ENCODE results near the gene MIDN. TPM values are rescaled to one million over a fixed set of nuclear protein-coding genes. Genes with fewer than 3 reads are reported as not detected.

Gene MIDN
- total and polyA plus RNA-seq, 10 of the 15 experiments (the other 5 are each of a cell fraction or from before 2014, with no cell fraction given): 0.38 to 51.5 (median 7.2) TPM

DNA sequence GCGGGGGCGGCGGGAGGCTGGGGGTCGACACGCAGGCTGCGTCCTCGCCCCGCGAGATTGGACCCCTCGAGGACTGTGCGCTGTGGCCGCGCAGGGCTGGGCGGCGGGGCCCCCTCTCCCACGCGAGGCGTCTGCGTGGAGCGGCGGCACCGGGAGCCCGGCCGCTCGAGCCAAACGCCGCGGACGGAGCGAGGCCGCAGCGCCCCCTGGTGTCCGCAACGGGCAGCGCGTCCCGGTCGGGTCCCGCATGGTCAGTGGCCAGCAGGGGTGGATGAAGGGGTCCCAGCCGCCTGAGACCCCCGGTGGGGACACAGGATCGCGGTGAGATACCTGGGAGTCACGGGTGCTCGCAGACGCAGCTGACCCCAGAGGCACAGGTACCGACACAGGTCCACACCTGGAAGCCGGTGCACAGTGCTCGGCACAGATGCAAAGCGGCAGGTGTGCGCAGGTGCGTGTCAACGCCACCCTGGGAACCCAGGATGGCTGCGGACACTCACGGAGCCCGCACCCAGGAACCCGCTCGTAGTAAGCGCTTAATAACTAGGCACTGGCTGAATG, 18.6 kb downstream of the MIDN start (continued):
- TF ChIP-seq, protein P1, sequence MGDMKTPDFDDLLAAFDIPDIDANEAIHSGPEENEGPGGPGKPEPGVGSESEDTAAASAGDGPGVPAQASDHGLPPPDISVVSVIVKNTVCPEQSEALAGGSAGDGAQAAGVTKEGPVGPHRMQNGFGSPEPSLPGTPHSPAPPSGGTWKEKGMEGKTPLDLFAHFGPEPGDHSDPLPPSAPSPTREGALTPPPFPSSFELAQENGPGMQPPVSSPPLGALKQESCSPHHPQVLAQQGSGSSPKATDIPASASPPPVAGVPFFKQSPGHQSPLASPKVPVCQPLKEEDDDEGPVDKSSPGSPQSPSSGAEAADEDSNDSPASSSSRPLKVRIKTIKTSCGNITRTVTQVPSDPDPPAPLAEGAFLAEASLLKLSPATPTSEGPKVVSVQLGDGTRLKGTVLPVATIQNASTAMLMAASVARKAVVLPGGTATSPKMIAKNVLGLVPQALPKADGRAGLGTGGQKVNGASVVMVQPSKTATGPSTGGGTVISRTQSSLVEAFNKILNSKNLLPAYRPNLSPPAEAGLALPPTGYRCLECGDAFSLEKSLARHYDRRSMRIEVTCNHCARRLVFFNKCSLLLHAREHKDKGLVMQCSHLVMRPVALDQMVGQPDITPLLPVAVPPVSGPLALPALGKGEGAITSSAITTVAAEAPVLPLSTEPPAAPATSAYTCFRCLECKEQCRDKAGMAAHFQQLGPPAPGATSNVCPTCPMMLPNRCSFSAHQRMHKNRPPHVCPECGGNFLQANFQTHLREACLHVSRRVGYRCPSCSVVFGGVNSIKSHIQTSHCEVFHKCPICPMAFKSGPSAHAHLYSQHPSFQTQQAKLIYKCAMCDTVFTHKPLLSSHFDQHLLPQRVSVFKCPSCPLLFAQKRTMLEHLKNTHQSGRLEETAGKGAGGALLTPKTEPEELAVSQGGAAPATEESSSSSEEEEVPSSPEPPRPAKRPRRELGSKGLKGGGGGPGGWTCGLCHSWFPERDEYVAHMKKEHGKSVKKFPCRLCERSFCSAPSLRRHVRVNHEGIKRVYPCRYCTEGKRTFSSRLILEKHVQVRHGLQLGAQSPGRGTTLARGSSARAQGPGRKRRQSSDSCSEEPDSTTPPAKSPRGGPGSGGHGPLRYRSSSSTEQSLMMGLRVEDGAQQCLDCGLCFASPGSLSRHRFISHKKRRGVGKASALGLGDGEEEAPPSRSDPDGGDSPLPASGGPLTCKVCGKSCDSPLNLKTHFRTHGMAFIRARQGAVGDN (IDR thresholded peaks at IDR 0.05): peak; percentile 73
- peak; percentile 100 for TF ChIP-seq GATAD2B (conservative IDR thresholded peaks at IDR 0.05; ENCODE audit: low read depth)
- peak; percentile 40 for TF ChIP-seq RELA (IDR thresholded peaks at IDR 0.05; ENCODE audit: borderline replicate concordance, partially characterized antibody)
- peak; percentile 91 for TF ChIP-seq IKZF1 (conservative IDR thresholded peaks at IDR 0.05)
- TF ChIP-seq, protein P2, sequence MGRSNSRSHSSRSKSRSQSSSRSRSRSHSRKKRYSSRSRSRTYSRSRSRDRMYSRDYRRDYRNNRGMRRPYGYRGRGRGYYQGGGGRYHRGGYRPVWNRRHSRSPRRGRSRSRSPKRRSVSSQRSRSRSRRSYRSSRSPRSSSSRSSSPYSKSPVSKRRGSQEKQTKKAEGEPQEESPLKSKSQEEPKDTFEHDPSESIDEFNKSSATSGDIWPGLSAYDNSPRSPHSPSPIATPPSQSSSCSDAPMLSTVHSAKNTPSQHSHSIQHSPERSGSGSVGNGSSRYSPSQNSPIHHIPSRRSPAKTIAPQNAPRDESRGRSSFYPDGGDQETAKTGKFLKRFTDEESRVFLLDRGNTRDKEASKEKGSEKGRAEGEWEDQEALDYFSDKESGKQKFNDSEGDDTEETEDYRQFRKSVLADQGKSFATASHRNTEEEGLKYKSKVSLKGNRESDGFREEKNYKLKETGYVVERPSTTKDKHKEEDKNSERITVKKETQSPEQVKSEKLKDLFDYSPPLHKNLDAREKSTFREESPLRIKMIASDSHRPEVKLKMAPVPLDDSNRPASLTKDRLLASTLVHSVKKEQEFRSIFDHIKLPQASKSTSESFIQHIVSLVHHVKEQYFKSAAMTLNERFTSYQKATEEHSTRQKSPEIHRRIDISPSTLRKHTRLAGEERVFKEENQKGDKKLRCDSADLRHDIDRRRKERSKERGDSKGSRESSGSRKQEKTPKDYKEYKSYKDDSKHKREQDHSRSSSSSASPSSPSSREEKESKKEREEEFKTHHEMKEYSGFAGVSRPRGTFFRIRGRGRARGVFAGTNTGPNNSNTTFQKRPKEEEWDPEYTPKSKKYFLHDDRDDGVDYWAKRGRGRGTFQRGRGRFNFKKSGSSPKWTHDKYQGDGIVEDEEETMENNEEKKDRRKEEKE (IDR thresholded peaks at IDR 0.05): peak; percentile 71; the same call in 1 of the 2 replicates
- TF ChIP-seq BHLHE40 (IDR thresholded peaks at IDR 0.05; ENCODE audit: borderline replicate concordance in 1 of 2, low read depth in 2 of 2, low read length in 1 of 2): peak; percentile 47 to 76; a peak in 3 of 4 replicates
- TF ChIP-seq BACH1 (IDR thresholded peaks at IDR 0.05; ENCODE audit: borderline replicate concordance): peak; percentile 99
- no peak for TF ChIP-seq CHD1 (IDR thresholded peaks at IDR 0.05; ENCODE audit: low read depth, low read length)
- peak; percentile 63; the same call in 1 of the 2 replicates for TF ChIP-seq ZSCAN29 (IDR thresholded peaks at IDR 0.05)
- peak; percentile 85 for TF ChIP-seq SMC3 (IDR thresholded peaks at IDR 0.05; ENCODE audit: borderline replicate concordance, low read length)
- TF ChIP-seq, protein P3, sequence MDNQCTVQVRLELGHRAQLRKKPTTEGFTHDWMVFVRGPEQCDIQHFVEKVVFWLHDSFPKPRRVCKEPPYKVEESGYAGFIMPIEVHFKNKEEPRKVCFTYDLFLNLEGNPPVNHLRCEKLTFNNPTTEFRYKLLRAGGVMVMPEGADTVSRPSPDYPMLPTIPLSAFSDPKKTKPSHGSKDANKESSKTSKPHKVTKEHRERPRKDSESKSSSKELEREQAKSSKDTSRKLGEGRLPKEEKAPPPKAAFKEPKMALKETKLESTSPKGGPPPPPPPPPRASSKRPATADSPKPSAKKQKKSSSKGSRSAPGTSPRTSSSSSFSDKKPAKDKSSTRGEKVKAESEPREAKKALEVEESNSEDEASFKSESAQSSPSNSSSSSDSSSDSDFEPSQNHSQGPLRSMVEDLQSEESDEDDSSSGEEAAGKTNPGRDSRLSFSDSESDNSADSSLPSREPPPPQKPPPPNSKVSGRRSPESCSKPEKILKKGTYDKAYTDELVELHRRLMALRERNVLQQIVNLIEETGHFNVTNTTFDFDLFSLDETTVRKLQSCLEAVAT (IDR thresholded peaks at IDR 0.05): no peak
- no peak for TF ChIP-seq SUZ12 (IDR thresholded peaks at IDR 0.05; ENCODE audit: unreplicated experiment)
- peak; percentile 73; the same call in 1 of the 2 replicates for TF ChIP-seq YY1 (IDR thresholded peaks at IDR 0.05; ENCODE audit: low read depth, low read length)
- TF ChIP-seq CEBPB (IDR thresholded peaks at IDR 0.05; ENCODE audit: borderline replicate concordance in 1 of 2, low read depth in 2 of 2, low read length in 2 of 2): 0 out of 4 replicates have a peak, but pooled peaks of 1 of the 2 experiments have one; percentile 7
- peak; percentile 46; the same call in 1 of the 2 replicates for TF ChIP-seq NR2C1 (IDR thresholded peaks at IDR 0.05)
- peak; percentile 94 for TF ChIP-seq DPF2 (IDR thresholded peaks at IDR 0.05)
- TF ChIP-seq, protein P4, sequence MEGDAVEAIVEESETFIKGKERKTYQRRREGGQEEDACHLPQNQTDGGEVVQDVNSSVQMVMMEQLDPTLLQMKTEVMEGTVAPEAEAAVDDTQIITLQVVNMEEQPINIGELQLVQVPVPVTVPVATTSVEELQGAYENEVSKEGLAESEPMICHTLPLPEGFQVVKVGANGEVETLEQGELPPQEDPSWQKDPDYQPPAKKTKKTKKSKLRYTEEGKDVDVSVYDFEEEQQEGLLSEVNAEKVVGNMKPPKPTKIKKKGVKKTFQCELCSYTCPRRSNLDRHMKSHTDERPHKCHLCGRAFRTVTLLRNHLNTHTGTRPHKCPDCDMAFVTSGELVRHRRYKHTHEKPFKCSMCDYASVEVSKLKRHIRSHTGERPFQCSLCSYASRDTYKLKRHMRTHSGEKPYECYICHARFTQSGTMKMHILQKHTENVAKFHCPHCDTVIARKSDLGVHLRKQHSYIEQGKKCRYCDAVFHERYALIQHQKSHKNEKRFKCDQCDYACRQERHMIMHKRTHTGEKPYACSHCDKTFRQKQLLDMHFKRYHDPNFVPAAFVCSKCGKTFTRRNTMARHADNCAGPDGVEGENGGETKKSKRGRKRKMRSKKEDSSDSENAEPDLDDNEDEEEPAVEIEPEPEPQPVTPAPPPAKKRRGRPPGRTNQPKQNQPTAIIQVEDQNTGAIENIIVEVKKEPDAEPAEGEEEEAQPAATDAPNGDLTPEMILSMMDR (IDR thresholded peaks at IDR 0.05 in 2 of 3, conservative IDR thresholded peaks at IDR 0.05 in 1 of 3; ENCODE audit: control insufficient read depth in 2 of 3, extremely low read depth in 1 of 3, insufficient read depth in 1 of 3, low read depth in 3 of 3, low read length in 3 of 3): peak; percentile 83 to 92 (median 86)
- no peak for TF ChIP-seq ZNF622 (IDR thresholded peaks at IDR 0.05)

Data from GM12878 (cell line).